Colonic mucosa (tissue), 4 donors: ENCODE data around the gene NOD2. TPM values are rescaled to one million over a fixed set of nuclear protein-coding genes. Genes with fewer than 3 reads are reported as not detected.

Source experiments
- DNase-seq: peaks from one replicate; pipeline ENCODE4 v3.0.0-alpha.2; 2020
- H3K27ac ChIP-seq: fragments of 200-600 bp; one replicate; pipeline ENCODE4 v1.8.0; 2021
- H3K27me3 ChIP-seq: fragments of 200-600 bp; one replicate; pipeline ENCODE4 v1.8.0; 2021
- H3K36me3 ChIP-seq: fragments of 200-600 bp; one replicate; pipeline ENCODE4 v1.8.0; 2021
- H3K4me1 ChIP-seq: fragments of 200-600 bp; one replicate; pipeline ENCODE4 v1.8.0; 2021; ENCODE audit warnings: mild to moderate bottlenecking
- H3K4me3 ChIP-seq: fragments of 200-600 bp; one replicate; pipeline ENCODE4 v1.8.0; 2021
- H3K9ac ChIP-seq, 2 donors: one replicate each; pipeline ENCODE4 v1.7.0; 2013; ENCODE audit warnings: control low read depth in 2 of 2, low read depth in 2 of 2, low read length in 2 of 2
- H3K9me3 ChIP-seq: fragments of 200-600 bp; one replicate; pipeline ENCODE4 v1.8.0; 2021
- CTCF ChIP-seq: fragments of 200-600 bp; IDR thresholded peaks from one replicate; pipeline ENCODE4 v1.8.0; 2022; ENCODE audit warnings: antibody characterized with exemption, mild to moderate bottlenecking
- intact Hi-C: fragments of 100-400 bp; cut with DNase I; formaldehyde crosslinking; loops from one replicate; pipeline ENCODE4 v1.14.1; 2022
- total RNA-seq, 2 donors: library from RNA; stranded (reverse); fragmentation: NEBNext Ultra II Directional in 1 of 2; extraction: Animal tissue kit (Norgen Biotek cat#: 25700) in 1 of 2; gene quantifications; one replicate each; pipeline ENCODE4 v1.2.1, GENCODE V29; 2021
- donor health status: healthy.
- donor health status: DM: no; HTN: no; CAD: no.
- donor health status: DM: no; HTN: no; CAD: no.

NOD2 gene
- total RNA-seq, 2 donors from 2014 or later, result 0.79 to 1.2 TPM

GRCh38 chr16:50752471-50753235 lies 59.2 kb downstream of the NOD2 start:
- H3K9ac ChIP-seq, result no peak overlapping the region
- H3K27ac ChIP-seq, result no peak overlapping the region
- H3K36me3 ChIP-seq, result no peaks in the 10 kb centered on the region
- H3K9me3 ChIP-seq, result no peaks in the 10 kb centered on the region
- DNase-seq, result no peak
- no peaks in the 10 kb centered on the region for H3K27me3 ChIP-seq
- H3K4me1 ChIP-seq, result no peaks in the 10 kb centered on the region
- TF ChIP-seq CTCF, result no peak
- H3K4me3 ChIP-seq, result no peak overlapping the region
- intact Hi-C loops, result no loop called here

- no peaks in the 10 kb centered on the region for H3K27me3 ChIP-seq
- no peaks in the 10 kb centered on the region for H3K9me3 ChIP-seq
- intact Hi-C loops, result no loop called here
- no peak for TF ChIP-seq CTCF
- H3K4me3 ChIP-seq, result no peak overlapping the region
- H3K4me1 ChIP-seq, result no peaks in the 10 kb centered on the region
- H3K36me3 ChIP-seq, result no peaks in the 10 kb centered on the region
- no peak overlapping the region for H3K9ac ChIP-seq
- no peak overlapping the region for H3K27ac ChIP-seq
- no peak for DNase-seq
Measured at GRCh38 chr16:50756473-50756872, 63.1 kb downstream of the NOD2 start.

GRCh38 chr16:50761267-50761666 lies 67.9 kb downstream of the NOD2 start:
- H3K9me3 ChIP-seq, result no peaks in the 10 kb centered on the region
- intact Hi-C loops, result no loop called here
- H3K4me1 ChIP-seq, result no peaks in the 10 kb centered on the region
- no peak overlapping the region for H3K4me3 ChIP-seq
- no peak overlapping the region for H3K27ac ChIP-seq
- DNase-seq, result no peak
- H3K27me3 ChIP-seq, result no peaks in the 10 kb centered on the region
- no peaks in the 10 kb centered on the region for H3K36me3 ChIP-seq
- no peak overlapping the region for H3K9ac ChIP-seq
- no peak for TF ChIP-seq CTCF

GRCh38 chr16:50762241-50762640 lies 68.8 kb downstream of the NOD2 start:
- Histone ChIP-seq H3K4me1 (no peaks in the 10 kb centered on the region), H3K4me3 (no peak overlapping the region), H3K27ac (no peak overlapping the region), H3K9ac (no peak overlapping the region), H3K27me3 (no peaks in the 10 kb centered on the region), H3K9me3 (no peaks in the 10 kb centered on the region), H3K36me3 (no peaks in the 10 kb centered on the region)
- intact Hi-C loops, result no loop called here
- no peak for TF ChIP-seq CTCF
- DNase-seq, result no peak

GRCh38 chr16:50763211-50763610 lies 69.8 kb downstream of the NOD2 start:
- DNase-seq, result no peak
- H3K9ac ChIP-seq, result no peak overlapping the region
- no peak overlapping the region for H3K4me3 ChIP-seq
- no peaks in the 10 kb centered on the region for H3K36me3 ChIP-seq
- TF ChIP-seq CTCF, result no peak
- intact Hi-C loops, result no loop called here
- no peaks in the 10 kb centered on the region for H3K27me3 ChIP-seq
- no peaks in the 10 kb centered on the region for H3K9me3 ChIP-seq
- no peaks in the 10 kb centered on the region for H3K4me1 ChIP-seq
- H3K27ac ChIP-seq, result no peak overlapping the region
